Right lobe of liver (tissue), 6 donors: ENCODE data around the gene DDX24. TPM values are rescaled to one million over a fixed set of nuclear protein-coding genes. Genes with fewer than 3 reads are reported as not detected.
A peak's percentile ranks its signal among the peaks of the same experiment; 100 is the strongest.

Experiments used
- ATAC-seq, 4 donors: fragments of 200-7000 bp; cut with Tn5 transposase; one replicate each; pipeline ENCODE4 v1.9.1; 2020; ENCODE audit warnings: mild to moderate bottlenecking in 4 of 4, moderate library complexity in 4 of 4
- DNase-seq, 3 donors: peaks; one replicate each; pipeline ENCODE4 v3.0.0-alpha.2; 2020
- H3K27ac ChIP-seq, 3 donors: fragments of 200-600 bp; one replicate each; pipeline ENCODE4 v1.8.0; 2022
- H3K27me3 ChIP-seq, 2 donors: fragments of 200-600 bp; one replicate each; pipeline ENCODE4 v1.8.0; 2022
- H3K36me3 ChIP-seq, 4 donors: fragments of 200-600 bp; sonication (generic) in 1 of 4; one replicate each; pipeline versions ENCODE4 v1.5.1 to v1.8.0; 2017 to 2022; ENCODE audit warnings: control low read depth in 1 of 4
- H3K4me1 ChIP-seq, 4 donors: fragments of 200-600 bp; sonication (generic) in 1 of 4; one replicate each; pipeline versions ENCODE4 v1.5.1 to v1.8.0; 2017 to 2022; ENCODE audit warnings: control low read depth in 1 of 4
- H3K4me3 ChIP-seq, 3 donors: fragments of 200-600 bp; one replicate each; pipeline ENCODE4 v1.8.0; 2022
- H3K9me3 ChIP-seq, 4 donors: fragments of 200-600 bp; sonication (generic) in 1 of 4; one replicate each; pipeline versions ENCODE4 v1.5.1 to v1.8.0; 2017 to 2022; ENCODE audit warnings: control low read depth in 1 of 4
- CTCF ChIP-seq, 4 donors: fragments of 200-600 bp in 3 of 4; fragments of 450-650 bp in 1 of 4; IDR thresholded peaks; one replicate each; pipeline versions ENCODE4 v1.5.1 to v1.8.0; 2016 to 2022; ENCODE audit warnings: antibody characterized with exemption in 4 of 4, mild to moderate bottlenecking in 2 of 4
- POLR2A ChIP-seq: fragments of 450-650 bp; IDR thresholded peaks from one replicate; pipeline ENCODE4 v1.6.1; 2017; ENCODE audit warnings: antibody characterized with exemption, mild to moderate bottlenecking
- WGBS: methylation state at CpG from one replicate; pipeline ENCODE4 v1.1.6; 2018; ENCODE audit warnings: low coverage, low lambda C conversion rate; ENCODE audit not compliant: insufficient coverage; ENCODE audit errors: missing lambda C conversion rate; 5-methylcytosine and 5-hydroxymethylcytosine counted together
- intact Hi-C, 2 donors: fragments of 100-400 bp; cut with DNase I; formaldehyde crosslinking; loops; one replicate each; pipeline versions ENCODE4 v1.11.2 to v1.14.1; 2022
- total RNA-seq, 6 experiments: library from RNA; depleted of rRNA in 2 of 6; stranded (reverse); fragments of >200 nt in 2 of 6; fragmentation: NEBNext Ultra II Directional in 3 of 6; extraction: Animal tissue kit (Norgen Biotek cat#: 25700) in 3 of 6; gene quantifications; one replicate each; pipeline versions ENCODE4 v1.1.0 to v1.2.4, GENCODE V29; 2016 to 2023
- donor health status: DM: no; HTN: yes; CAD: no.
- donor health status: DM: no; HTN: no; CAD: no.
- donor health status: DM: no; HTN: no; CAD: no.
- donor health status: DM: no; HTN: yes; CAD: no.
- donor health status: DM: no; HTN: yes; CAD: no.

The DDX24 gene
- total RNA-seq, 6 experiments from 2014 or later, result 47.8 to 74.0 (median 63.6) TPM

GRCh38 chr14:94028450-94028826 lies 52.6 kb downstream of the DDX24 start:
- 77% methylated on average over 3 of the region's 4 CpGs for WGBS
- Histone ChIP-seq H3K27me3 (no peaks in the 10 kb centered on the region), H3K27ac (no peak overlapping the region), H3K36me3 (no peaks in the 10 kb centered on the region), H3K9me3 (no peaks in the 10 kb centered on the region), H3K4me3 (no peak overlapping the region), H3K4me1 (peaks cover 0 to 13% (median under 1%) of the 10 kb centered on the region in 4 donors)
- ATAC-seq (no peak), DNase-seq (no peak)
- TF ChIP-seq POLR2A, result no peak
- TF ChIP-seq CTCF (IDR thresholded peaks at IDR 0.05), result no peak
- intact Hi-C loops, result no loop called here

- Histone ChIP-seq H3K4me1 (peaks cover 0 to 13% (median under 1%) of the 10 kb centered on the region in 4 donors), H3K36me3 (no peaks in the 10 kb centered on the region), H3K27ac (no peak overlapping the region), H3K27me3 (no peaks in the 10 kb centered on the region), H3K9me3 (no peaks in the 10 kb centered on the region), H3K4me3 (no peak overlapping the region)
- 80% methylated on average over 1 of the region's 14 CpGs for WGBS
- ATAC-seq (peak; percentile 43 to 60 (median 54)), DNase-seq (peak; percentile 59 to 77 (median 74))
- intact Hi-C loops, result no loop called here
- TF ChIP-seq POLR2A, result no peak
- TF ChIP-seq CTCF (IDR thresholded peaks at IDR 0.05), result no peak
Observed at GRCh38 chr14:94027566-94028449, 53.2 kb downstream of the DDX24 start.

GRCh38 chr14:94026889-94027469 lies 54.0 kb downstream of the DDX24 start:
- TF ChIP-seq CTCF (IDR thresholded peaks at IDR 0.05), result no peak
- no peak for TF ChIP-seq POLR2A
- no peaks in the 10 kb centered on the region for H3K36me3 ChIP-seq
- H3K4me1 ChIP-seq, result peaks cover 0 to 13% (median under 1%) of the 10 kb centered on the region in 4 donors
- no peaks in the 10 kb centered on the region for H3K9me3 ChIP-seq
- intact Hi-C loops, result no loop called here
- WGBS, result 50% methylated on average over 2 of the region's 17 CpGs
- peak overlapping the region; percentile 55 to 75 (median 71) for H3K4me3 ChIP-seq
- ATAC-seq, result no peak
- DNase-seq, result no peak
- H3K27me3 ChIP-seq, result no peaks in the 10 kb centered on the region
- H3K27ac ChIP-seq, result no peak overlapping the region

GRCh38 chr14:94026173-94026888 lies 54.7 kb downstream of the DDX24 start, which contains the start of gene OTUB2:
TSS of gene OTUB2 (plus strand) at chr14:94026340. CDS start at chr14:94026538, 198 bp downstream.
- peaks cover 0 to 13% (median under 1%) of the 10 kb centered on the region in 4 donors for H3K4me1 ChIP-seq
- H3K27me3 ChIP-seq, result no peaks in the 10 kb centered on the region
- 0% methylated on average over 5 of the region's 74 CpGs for WGBS
- H3K36me3 ChIP-seq, result no peaks in the 10 kb centered on the region
- peak within 1 kb of the TSS in 1 of 3 donors; percentile 31 for H3K27ac ChIP-seq
- ATAC-seq (peak; percentile 99), DNase-seq (peak; percentile 95 to 99 (median 98))
- peak within 1 kb of the TSS; percentile 55 to 75 (median 71) for H3K4me3 ChIP-seq
- TF ChIP-seq CTCF (IDR thresholded peaks at IDR 0.05) (no peak), POLR2A (no peak)
- no peaks in the 10 kb centered on the region for H3K9me3 ChIP-seq
- intact Hi-C loops, result no loop called here
